ENCODE measurements around the gene TP53TG3. TPM values are rescaled to one million over a fixed set of nuclear protein-coding genes. Genes with fewer than 3 reads are reported as not detected.
"Not testable (repeated sequence)": the region's sequence is repeated elsewhere in the genome, so short reads cannot be mapped to it uniquely, and the experiment has no call there.

The TP53TG3 gene
- polyA plus RNA-seq, 1 donor from 2014 or later = not detected

GRCh38 chr16:32632096-32632495, 43.9 kb downstream of the TP53TG3 start:
- H3F3A ChIP-seq (ENCODE audit: insufficient read depth, low read length, poor library complexity, severe bottlenecking) = not testable (repeated sequence)

More at GRCh38 chr16:32632096-32632495, 43.9 kb downstream of the TP53TG3 start:
- not testable (repeated sequence) for H3K4me3 ChIP-seq (ENCODE audit: low read length); H4K20me1 ChIP-seq (ENCODE audit: insufficient read depth); H3K27me3 ChIP-seq (ENCODE audit: insufficient read depth, low read depth, low read length); H3K36me3 ChIP-seq (ENCODE audit: insufficient read depth, low read length); H3K79me2 ChIP-seq (replicated peaks; ENCODE audit: insufficient read depth, low read length); H3K9me2 ChIP-seq (ENCODE audit: insufficient read depth, low read length); H2AFZ ChIP-seq (ENCODE audit: low read depth, low read length); H3K9me3 ChIP-seq (ENCODE audit: low read length); H3K4me2 ChIP-seq (ENCODE audit: low read length); H3K9ac ChIP-seq (ENCODE audit: low read length); H3K27ac ChIP-seq (ENCODE audit: low read length)

Small RNAs within 50 kb of the gene (small RNA-seq; reads per million reads assigned to genes)
- 0 reads per million in 3 experiments for gene AC138907.6
